ENCODE data around the gene B4GALNT4.

DNA sequence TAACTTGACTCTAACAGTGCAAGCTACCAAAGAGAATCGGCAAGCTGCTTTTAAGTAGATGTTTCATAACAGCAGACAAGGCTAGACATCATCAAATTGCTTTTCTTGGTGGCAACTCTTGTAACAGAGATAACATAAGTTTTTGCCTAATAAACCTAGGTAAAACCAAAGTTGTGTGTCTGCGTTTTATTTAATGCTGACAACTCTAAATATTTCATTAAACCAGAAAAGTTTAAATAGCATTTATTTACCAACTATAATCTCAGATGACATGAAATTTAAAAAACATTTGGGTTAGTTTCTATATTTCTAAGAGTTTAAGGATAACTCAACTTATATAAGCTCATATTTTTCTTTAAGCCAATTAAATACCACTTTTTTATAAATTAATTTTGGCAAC is 29.3 kb upstream of the B4GALNT4 start:
- TF ChIP-seq POLR2A (IDR thresholded peaks at IDR 0.05) (no peak), CTCF (IDR thresholded peaks at IDR 0.05) (no peak)

All from uterus (tissue), 2 donors.